Smooth muscle cell (in vitro differentiated cells): ENCODE data around the gene BRSK2. TPM values are rescaled to one million over a fixed set of nuclear protein-coding genes. Genes with fewer than 3 reads are reported as not detected.
"Not testable (repeated sequence)": the region's sequence is repeated elsewhere in the genome, so short reads cannot be mapped to it uniquely, and the experiment has no call there.

ENCODE experiments used
- DNase-seq: peaks from one replicate; lab custom pipeline; 2025; ENCODE audit not compliant: unreplicated experiment; lab: John Stamatoyannopoulos, UW
- H2AFZ ChIP-seq: fragments of 200-600 bp; sonication (generic); 2 replicates; pipeline ENCODE4 v1.6.0; 2016; ENCODE audit warnings: antibody characterized with exemption, low read depth, mild to moderate bottlenecking
- H3F3A ChIP-seq: fragments of 200-600 bp; sonication (generic); 2 replicates; pipeline ENCODE4 v1.6.0; 2017; ENCODE audit warnings: antibody characterized with exemption, low read depth
- H3K27ac ChIP-seq: fragments of 200-600 bp; sonication (generic); 2 replicates; pipeline ENCODE4 v1.5.1; 2016; ENCODE audit warnings: low read depth, mild to moderate bottlenecking
- H3K27me3 ChIP-seq: fragments of 200-600 bp; sonication (generic); 2 replicates; pipeline ENCODE4 v1.6.1; 2016; ENCODE audit warnings: low read depth, mild to moderate bottlenecking
- H3K36me3 ChIP-seq: fragments of 200-600 bp; sonication (generic); 2 replicates; pipeline ENCODE4 v1.5.1; 2016; ENCODE audit warnings: low read depth
- H3K4me1 ChIP-seq: fragments of 200-600 bp; sonication (generic); 2 replicates; pipeline ENCODE4 v1.5.1; 2016; ENCODE audit warnings: low read depth
- H3K4me2 ChIP-seq: fragments of 200-600 bp; sonication (generic); 2 replicates; pipeline ENCODE4 v1.6.0; 2016; ENCODE audit warnings: mild to moderate bottlenecking
- H3K4me3 ChIP-seq: fragments of 200-600 bp; sonication (generic); 2 replicates; pipeline ENCODE4 v1.5.1; 2016; ENCODE audit warnings: mild to moderate bottlenecking
- H3K79me2 ChIP-seq: fragments of 200-600 bp; sonication (generic); 2 replicates; pipeline ENCODE4 v1.6.0; 2016; ENCODE audit warnings: low read depth, mild to moderate bottlenecking
- H3K9ac ChIP-seq: fragments of 200-600 bp; sonication (generic); 2 replicates; pipeline ENCODE4 v1.6.0; 2016; ENCODE audit warnings: low read depth
- H3K9me3 ChIP-seq: fragments of 200-600 bp; sonication (generic); replicated peaks from 2 replicates; pipeline ENCODE4 v1.5.1; 2016; ENCODE audit warnings: low read depth
- H4K20me1 ChIP-seq: fragments of 200-600 bp; sonication (generic); 2 replicates; pipeline ENCODE4 v1.6.0; 2016; ENCODE audit warnings: low read depth
- WGBS: methylation state at CpG from one replicate; pipeline ENCODE4 v1.1.7; 2016; ENCODE audit warnings: low lambda C conversion rate; 5-methylcytosine and 5-hydroxymethylcytosine counted together
- polyA plus RNA-seq: library from polyadenylated mRNA; unstranded; fragments of >200 nt; fragmentation: Nextera tagmentation; extraction: Ambion mirVana; gene quantifications from 2 replicates; pipeline ENCODE4 v1.2.1, GENCODE V29; 2016
- total RNA-seq: library from RNA; depleted of rRNA; stranded (reverse); fragments of >200 nt; gene quantifications from 2 replicates; pipeline ENCODE4 v1.2.3, GENCODE V29; 2014
- TF ChIP-seq, protein P1 (sequence below): fragments of 200-600 bp; sonication (generic); IDR thresholded peaks from 2 replicates; pipeline ENCODE4 v1.5.1; 2017; ENCODE audit warnings: borderline replicate concordance, mild to moderate bottlenecking, antibody characterized with exemption; ENCODE audit not compliant: insufficient read depth, poor library complexity, severe bottlenecking

Gene BRSK2
- total RNA-seq = 0.27 and 5.2 TPM in 2 replicates
- 1.5 and 2.3 TPM in 2 replicates for polyA plus RNA-seq

DNA sequence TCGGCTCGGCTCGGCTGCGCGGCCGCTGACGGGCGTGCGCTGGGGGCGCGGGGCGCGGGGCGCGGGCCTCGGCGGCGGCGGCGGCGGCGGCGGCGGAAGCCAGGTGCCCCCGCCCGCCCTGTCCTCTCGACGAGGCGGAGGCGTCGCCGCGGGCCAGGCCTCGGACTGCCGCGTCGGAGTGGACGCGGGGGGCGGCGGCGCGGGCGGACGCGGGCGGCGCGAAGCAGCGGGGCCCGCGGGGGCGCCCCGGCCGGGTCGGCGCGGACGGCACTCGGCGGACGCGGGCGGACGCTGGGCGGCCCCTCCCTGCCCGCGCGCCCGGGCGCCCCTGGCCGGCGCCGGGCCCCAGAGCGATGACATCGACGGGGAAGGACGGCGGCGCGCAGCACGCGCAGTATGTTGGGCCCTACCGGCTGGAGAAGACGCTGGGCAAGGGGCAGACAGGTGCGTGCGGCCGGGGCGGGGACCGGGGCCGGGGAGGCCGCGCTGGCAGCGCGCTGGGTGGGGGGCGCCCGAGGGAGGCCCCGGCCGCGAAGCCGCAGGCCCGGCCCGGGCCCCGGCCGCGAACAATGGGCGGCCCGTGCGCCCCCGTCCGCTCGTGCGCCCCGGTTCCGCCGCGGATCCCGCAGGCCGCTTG is at the start of gene BRSK2:
BRSK2 (plus strand) TSS at position 3 of the 637 bp plus-strand sequence; CDS start at position 354, 351 bp downstream.
- WGBS = 1% methylated on average over 46 of the region's 119 CpGs
- Histone ChIP-seq H3K79me2 (no peaks in the 10 kb centered on the region), H3K4me3 (peak within 1 kb of the TSS; percentile 56), H3K4me1 (peaks cover 6% of the 10 kb centered on the region), H3K36me3 (no peaks in the 10 kb centered on the region), H2AFZ (peak within 1 kb of the TSS; percentile 66), H3K4me2 (peak within 1 kb of the TSS; percentile 90), H3K9ac (peak within 1 kb of the TSS; percentile 34), H3F3A (no peaks in the 10 kb centered on the region), H4K20me1 (peaks cover 7% of the 10 kb centered on the region), H3K27ac (no peak within 1 kb of the TSS), H3K27me3 (peaks cover 25% of the 10 kb centered on the region), H3K9me3 (no peaks in the 10 kb centered on the region)
- TF ChIP-seq, protein P1, sequence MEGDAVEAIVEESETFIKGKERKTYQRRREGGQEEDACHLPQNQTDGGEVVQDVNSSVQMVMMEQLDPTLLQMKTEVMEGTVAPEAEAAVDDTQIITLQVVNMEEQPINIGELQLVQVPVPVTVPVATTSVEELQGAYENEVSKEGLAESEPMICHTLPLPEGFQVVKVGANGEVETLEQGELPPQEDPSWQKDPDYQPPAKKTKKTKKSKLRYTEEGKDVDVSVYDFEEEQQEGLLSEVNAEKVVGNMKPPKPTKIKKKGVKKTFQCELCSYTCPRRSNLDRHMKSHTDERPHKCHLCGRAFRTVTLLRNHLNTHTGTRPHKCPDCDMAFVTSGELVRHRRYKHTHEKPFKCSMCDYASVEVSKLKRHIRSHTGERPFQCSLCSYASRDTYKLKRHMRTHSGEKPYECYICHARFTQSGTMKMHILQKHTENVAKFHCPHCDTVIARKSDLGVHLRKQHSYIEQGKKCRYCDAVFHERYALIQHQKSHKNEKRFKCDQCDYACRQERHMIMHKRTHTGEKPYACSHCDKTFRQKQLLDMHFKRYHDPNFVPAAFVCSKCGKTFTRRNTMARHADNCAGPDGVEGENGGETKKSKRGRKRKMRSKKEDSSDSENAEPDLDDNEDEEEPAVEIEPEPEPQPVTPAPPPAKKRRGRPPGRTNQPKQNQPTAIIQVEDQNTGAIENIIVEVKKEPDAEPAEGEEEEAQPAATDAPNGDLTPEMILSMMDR = no peak
- DNase-seq = no peak

DNA sequence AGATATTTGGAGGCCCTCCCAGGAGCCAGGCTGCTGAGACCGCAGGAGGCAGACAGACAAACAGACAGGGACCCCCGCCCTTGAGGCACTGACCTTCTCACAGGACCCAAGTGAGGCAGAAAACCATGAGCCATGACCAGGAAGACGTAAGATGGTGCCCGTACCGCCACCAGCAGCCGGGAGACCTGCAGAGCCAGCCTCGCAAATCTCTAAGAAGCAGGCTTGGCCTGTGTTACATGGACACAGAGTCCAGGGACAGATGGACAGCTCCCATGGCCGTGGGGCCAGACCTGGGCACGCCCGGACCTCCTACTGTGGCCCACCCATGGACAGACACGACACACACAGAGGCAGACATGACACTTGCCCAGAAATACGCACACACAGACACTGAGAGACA is 49.6 kb upstream of the BRSK2 start:
- Histone ChIP-seq H3K4me2 (no peak overlapping the region), H3K9ac (no peak overlapping the region), H3F3A (no peaks in the 10 kb centered on the region), H3K79me2 (no peaks in the 10 kb centered on the region), H3K4me1 (peaks cover 7% of the 10 kb centered on the region), H3K27ac (no peak overlapping the region), H3K36me3 (no peaks in the 10 kb centered on the region), H3K27me3 (no peaks in the 10 kb centered on the region), H3K9me3 (no peaks in the 10 kb centered on the region), H2AFZ (no peak overlapping the region), H4K20me1 (no peaks in the 10 kb centered on the region), H3K4me3 (no peak overlapping the region)
- TF ChIP-seq, protein P1 = no peak
- WGBS = 82% methylated on average over 11 of the region's 12 CpGs
- no peak for DNase-seq

DNA sequence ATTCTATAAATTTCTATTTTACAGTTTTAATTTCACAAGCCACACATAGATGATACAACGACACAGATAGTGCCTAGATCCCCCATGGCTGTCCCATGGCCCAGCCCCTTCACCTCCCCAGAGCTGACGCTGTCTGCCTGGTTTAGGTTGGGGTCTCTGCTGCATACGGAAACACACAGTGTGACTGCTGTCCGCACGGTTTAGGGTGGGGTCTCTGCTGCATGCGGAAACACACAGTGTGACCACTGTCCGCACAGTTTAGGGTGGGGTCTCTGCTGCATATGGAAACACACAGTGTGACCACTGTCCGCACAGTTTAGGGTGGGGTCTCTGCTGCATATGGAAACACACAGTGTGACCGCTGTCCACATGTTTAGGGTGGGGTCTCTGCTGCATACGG is 48.5 kb upstream of the BRSK2 start:
- H3K4me3 ChIP-seq, H3K79me2 ChIP-seq, H3K4me2 ChIP-seq, H3K9ac ChIP-seq, H4K20me1 ChIP-seq, H3F3A ChIP-seq, DNase-seq, H3K4me1 ChIP-seq, H2AFZ ChIP-seq, H3K27ac ChIP-seq, H3K27me3 ChIP-seq, H3K36me3 ChIP-seq, H3K9me3 ChIP-seq: not testable (repeated sequence)
- WGBS = 79% methylated on average over 10 of the region's 10 CpGs

DNA sequence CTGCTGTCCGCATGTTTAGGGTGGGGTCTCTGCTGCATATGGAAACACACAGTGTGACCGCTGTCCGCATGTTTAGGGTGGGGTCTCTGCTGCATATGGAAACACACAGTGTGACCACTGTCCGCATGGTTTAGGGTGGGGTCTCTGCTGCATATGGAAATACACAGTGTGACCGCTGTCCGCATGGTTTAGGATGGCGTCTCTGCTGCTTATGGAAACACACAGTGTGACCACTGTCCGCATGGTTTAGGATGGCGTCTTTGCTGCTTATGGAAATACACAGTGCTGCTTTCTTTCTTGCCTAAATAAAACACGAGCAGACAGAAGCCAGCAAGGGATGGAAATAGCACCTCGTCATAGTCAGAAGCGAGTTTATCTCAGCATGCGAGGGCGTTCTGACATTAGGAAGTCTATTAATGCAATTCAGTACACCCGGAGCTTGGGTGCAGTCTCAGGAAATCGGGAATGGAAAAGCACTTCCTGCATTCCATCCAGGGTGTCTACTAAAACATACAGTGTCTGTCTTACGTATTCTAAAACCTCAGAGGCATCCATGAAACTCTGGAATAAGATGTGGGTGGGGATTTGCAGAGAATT is 47.7 kb upstream of the BRSK2 start:
- no peak overlapping the region for H3K27ac ChIP-seq
- H3K9me3 ChIP-seq = no peaks in the 10 kb centered on the region
- no peaks in the 10 kb centered on the region for H3K27me3 ChIP-seq
- no peaks in the 10 kb centered on the region for H3K36me3 ChIP-seq
- WGBS = 57% methylated on average over 17 of the region's 17 CpGs
- no peaks in the 10 kb centered on the region for H4K20me1 ChIP-seq
- H3K9ac ChIP-seq = no peak overlapping the region
- no peak for DNase-seq
- H3K4me1 ChIP-seq = no peaks in the 10 kb centered on the region
- no peak overlapping the region for H3K4me2 ChIP-seq
- H2AFZ ChIP-seq = no peak overlapping the region
- TF ChIP-seq, protein P1 = no peak
- H3K4me3 ChIP-seq = no peak overlapping the region
- H3K79me2 ChIP-seq = no peaks in the 10 kb centered on the region
- H3F3A ChIP-seq = no peaks in the 10 kb centered on the region
